Gastrocnemius medialis (tissue), 4 donors: ENCODE measurements around the gene SFXN5. TPM values are rescaled to one million over a fixed set of nuclear protein-coding genes. Genes with fewer than 3 reads are reported as not detected.
"Not testable (repeated sequence)": the region's sequence is repeated elsewhere in the genome, so short reads cannot be mapped to it uniquely, and the experiment has no call there.

ENCODE experiments used
- ATAC-seq, 2 donors: fragments of 150-250 bp; one replicate each; pipeline ENCODE4 v1.9.1; 2016
- DNase-seq, 2 donors: peaks; one replicate each; pipeline ENCODE4 v3.0.0-alpha.2; 2019
- H3K27ac ChIP-seq, 4 donors: fragments of 200-600 bp; sonication (generic); 1 replicate in 1 of 4; 2 replicates in 3 of 4; pipeline ENCODE4 v1.5.1; 2016 to 2018; ENCODE audit warnings: mild to moderate bottlenecking in 2 of 4, moderate library complexity in 1 of 4
- H3K27me3 ChIP-seq, 3 donors: fragments of 200-600 bp; sonication (generic) in 2 of 3; 1 replicate in 1 of 3; 2 replicates in 2 of 3; pipeline versions ENCODE4 v1.5.1 to v1.6.0; 2016 to 2019; ENCODE audit warnings: mild to moderate bottlenecking in 1 of 3, moderate library complexity in 1 of 3
- H3K36me3 ChIP-seq, 2 donors: fragments of 200-600 bp; sonication (generic) in 1 of 2; one replicate each; pipeline ENCODE4 v1.5.1; 2017 to 2018
- H3K4me1 ChIP-seq, 2 donors: fragments of 200-600 bp; sonication (generic) in 1 of 2; one replicate each; pipeline ENCODE4 v1.5.1; 2016 to 2017; ENCODE audit warnings: mild to moderate bottlenecking in 2 of 2
- H3K4me3 ChIP-seq, 4 donors: fragments of 200-600 bp; sonication (generic) in 3 of 4; 1 replicate in 1 of 4; 2 replicates in 3 of 4; pipeline ENCODE4 v1.5.1; 2016 to 2019; ENCODE audit warnings: mild to moderate bottlenecking in 2 of 4
- H3K9me3 ChIP-seq, 3 donors: fragments of 200-600 bp; sonication (generic) in 2 of 3; 1 replicate in 1 of 3; 2 replicates in 2 of 3; pipeline ENCODE4 v1.5.1; 2016 to 2019
- POLR2A ChIP-seq, 2 donors: fragments of 450-650 bp; IDR thresholded peaks; one replicate each; pipeline ENCODE4 v1.6.1; 2017; ENCODE audit warnings: antibody characterized with exemption in 2 of 2, mild to moderate bottlenecking in 2 of 2, moderate library complexity in 2 of 2
- in situ Hi-C, 4 donors: fragments of 200-750 bp; cut with MboI; loops; one replicate each; pipeline versions ENCODE4 v1.15.0 to v1.8.0; 2017; ENCODE audit warnings: low sequenced_read_pairs in 4 of 4
- intact Hi-C: fragments of 100-400 bp; cut with DNase I; formaldehyde crosslinking; loops from one replicate; pipeline ENCODE4 v1.15.1; 2023; ENCODE audit warnings: low total_unique reads
- total RNA-seq, 4 donors: library from RNA; depleted of rRNA; stranded (reverse); fragments of >200 nt; gene quantifications; one replicate each; pipeline versions ENCODE4 v1.1.0 to v1.2.3, GENCODE V29; 2016
- TF ChIP-seq, protein P1 (sequence below), 5 experiments: fragments of 450-650 bp in 3 of 5; fragments of 200-600 bp in 2 of 5; sonication (generic) in 2 of 5; IDR thresholded peaks in 4 of 5; conservative IDR thresholded peaks in 1 of 5; 1 replicate in 4 of 5; 2 replicates in 1 of 5; pipeline ENCODE4 v1.5.1; 2016 to 2019; ENCODE audit warnings: antibody characterized with exemption in 5 of 5, mild to moderate bottlenecking in 3 of 5, moderate library complexity in 3 of 5

Gene SFXN5
- total RNA-seq, 4 donors from 2014 or later, result 6.8 to 22.7 (median 9.1) TPM

DNA sequence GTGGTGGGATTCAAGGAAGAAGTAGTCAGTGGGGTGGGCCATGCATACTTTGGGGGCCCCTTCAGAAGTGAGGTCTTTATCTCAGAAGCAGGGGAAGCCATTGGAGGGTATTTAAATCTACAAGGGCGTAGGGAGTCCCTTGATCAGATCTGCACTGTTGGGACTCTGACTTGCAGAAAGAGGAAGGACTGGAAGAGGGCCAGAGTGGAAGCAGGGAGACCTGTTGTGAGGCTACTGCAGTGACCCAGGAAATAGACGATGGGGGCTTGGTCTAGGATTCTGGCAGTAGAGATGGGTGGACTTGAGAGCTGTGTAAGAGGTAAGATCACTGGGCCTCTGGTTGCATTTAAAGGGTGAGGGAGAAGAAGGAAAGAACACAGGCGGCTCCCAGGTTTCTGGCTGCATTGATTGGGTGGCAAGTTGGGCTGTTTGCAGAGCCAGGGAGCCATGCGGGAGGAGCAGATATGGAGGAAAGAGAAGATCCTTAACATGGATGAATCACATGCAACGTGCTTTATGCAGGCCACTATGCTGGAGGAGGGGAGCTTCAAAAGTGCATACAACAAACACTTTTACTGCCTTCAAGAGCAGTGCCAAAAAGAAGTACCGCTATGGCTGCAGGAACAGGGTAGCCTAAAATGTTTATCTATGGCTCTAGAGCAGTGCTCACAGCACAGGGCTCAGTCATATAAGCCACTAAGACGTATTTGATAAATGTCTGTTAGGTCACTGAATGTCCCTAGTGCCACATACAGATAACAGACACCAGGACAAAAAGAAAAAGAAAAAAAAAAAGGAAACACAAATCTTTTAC lies 2.3 kb downstream of the SFXN5 start:
- H3K36me3 ChIP-seq, result no peaks in the 10 kb centered on the region
- H3K27me3 ChIP-seq, result no peaks in the 10 kb centered on the region
- peak overlapping the region; percentile 83 to 93 (median 92) for H3K4me3 ChIP-seq
- peaks cover 18 to 42% of the 10 kb centered on the region in 2 donors for H3K4me1 ChIP-seq
- ATAC-seq (no peak), DNase-seq (no peak)
- intact Hi-C loops (no loop called here), in situ Hi-C loops (no loop called here)
- H3K9me3 ChIP-seq, result no peaks in the 10 kb centered on the region
- H3K27ac ChIP-seq, result peak overlapping the region; percentile 87 to 97 (median 92)
- TF ChIP-seq, protein P1, sequence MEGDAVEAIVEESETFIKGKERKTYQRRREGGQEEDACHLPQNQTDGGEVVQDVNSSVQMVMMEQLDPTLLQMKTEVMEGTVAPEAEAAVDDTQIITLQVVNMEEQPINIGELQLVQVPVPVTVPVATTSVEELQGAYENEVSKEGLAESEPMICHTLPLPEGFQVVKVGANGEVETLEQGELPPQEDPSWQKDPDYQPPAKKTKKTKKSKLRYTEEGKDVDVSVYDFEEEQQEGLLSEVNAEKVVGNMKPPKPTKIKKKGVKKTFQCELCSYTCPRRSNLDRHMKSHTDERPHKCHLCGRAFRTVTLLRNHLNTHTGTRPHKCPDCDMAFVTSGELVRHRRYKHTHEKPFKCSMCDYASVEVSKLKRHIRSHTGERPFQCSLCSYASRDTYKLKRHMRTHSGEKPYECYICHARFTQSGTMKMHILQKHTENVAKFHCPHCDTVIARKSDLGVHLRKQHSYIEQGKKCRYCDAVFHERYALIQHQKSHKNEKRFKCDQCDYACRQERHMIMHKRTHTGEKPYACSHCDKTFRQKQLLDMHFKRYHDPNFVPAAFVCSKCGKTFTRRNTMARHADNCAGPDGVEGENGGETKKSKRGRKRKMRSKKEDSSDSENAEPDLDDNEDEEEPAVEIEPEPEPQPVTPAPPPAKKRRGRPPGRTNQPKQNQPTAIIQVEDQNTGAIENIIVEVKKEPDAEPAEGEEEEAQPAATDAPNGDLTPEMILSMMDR (IDR thresholded peaks at IDR 0.05 in 4 of 5, conservative IDR thresholded peaks at IDR 0.05 in 1 of 5), result no peak
- no peak for TF ChIP-seq POLR2A (IDR thresholded peaks at IDR 0.05)

DNA sequence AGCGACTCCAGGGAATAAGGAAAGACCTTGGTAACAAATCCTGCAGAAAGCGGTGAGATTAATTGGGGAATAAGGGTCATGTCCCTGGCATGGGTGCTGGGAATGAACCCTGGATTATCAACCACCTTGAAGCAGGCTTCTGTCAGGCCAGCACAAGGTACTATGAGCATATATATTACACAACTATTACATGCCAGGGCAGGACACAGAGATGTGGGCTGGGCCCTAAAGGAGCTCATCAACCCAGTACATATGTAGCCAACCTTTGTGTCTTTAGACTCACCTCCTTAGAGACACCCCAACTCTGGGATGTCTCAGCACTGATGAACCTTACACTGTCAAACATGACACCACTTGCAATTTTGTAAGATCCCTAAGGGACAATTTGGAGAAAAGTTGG lies 3.4 kb downstream of the SFXN5 start:
- no peak for DNase-seq
- H3K4me1 ChIP-seq, result peaks cover 29 to 53% of the 10 kb centered on the region in 2 donors
- H3K9me3 ChIP-seq, result no peaks in the 10 kb centered on the region
- in situ Hi-C loops, result no loop called here
- no peak for TF ChIP-seq POLR2A (IDR thresholded peaks at IDR 0.05)
- TF ChIP-seq, protein P1 (IDR thresholded peaks at IDR 0.05 in 4 of 5, conservative IDR thresholded peaks at IDR 0.05 in 1 of 5), result no peak
- intact Hi-C loops, result no loop called here
- no peak for ATAC-seq
- H3K4me3 ChIP-seq, result no peak overlapping the region
- no peaks in the 10 kb centered on the region for H3K27me3 ChIP-seq
- H3K36me3 ChIP-seq, result no peaks in the 10 kb centered on the region
- no peak overlapping the region for H3K27ac ChIP-seq

DNA sequence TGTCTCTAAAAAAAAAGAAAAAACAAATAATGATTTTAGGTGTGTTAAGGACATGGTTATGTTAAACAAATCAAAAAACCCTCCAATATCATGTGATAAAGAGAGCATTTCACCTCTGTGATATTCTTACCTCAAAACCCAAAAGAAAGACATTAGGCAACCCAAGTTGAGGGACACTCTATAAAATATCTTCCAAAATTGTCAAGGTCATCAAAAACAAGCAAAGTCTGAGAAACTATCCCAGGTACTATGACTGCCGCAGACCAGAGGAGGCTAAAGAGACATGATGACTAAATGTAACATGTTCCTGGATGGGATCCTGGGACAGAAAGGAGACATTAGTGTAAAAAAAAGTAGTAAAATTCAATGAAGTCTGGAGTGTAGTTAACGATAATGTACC lies 4.5 kb downstream of the SFXN5 start:
- H3K27ac ChIP-seq, result no peak overlapping the region
- no peak overlapping the region for H3K4me3 ChIP-seq
- no peaks in the 10 kb centered on the region for H3K36me3 ChIP-seq
- ATAC-seq, result no peak
- no peaks in the 10 kb centered on the region for H3K27me3 ChIP-seq
- no peak for DNase-seq
- peaks cover 30 to 50% of the 10 kb centered on the region in 2 donors for H3K4me1 ChIP-seq
- intact Hi-C loops, result no loop called here
- in situ Hi-C loops, result no loop called here
- H3K9me3 ChIP-seq, result no peaks in the 10 kb centered on the region
- no peak for TF ChIP-seq POLR2A (IDR thresholded peaks at IDR 0.05)
- TF ChIP-seq, protein P1 (IDR thresholded peaks at IDR 0.05 in 4 of 5, conservative IDR thresholded peaks at IDR 0.05 in 1 of 5), result no peak

DNA sequence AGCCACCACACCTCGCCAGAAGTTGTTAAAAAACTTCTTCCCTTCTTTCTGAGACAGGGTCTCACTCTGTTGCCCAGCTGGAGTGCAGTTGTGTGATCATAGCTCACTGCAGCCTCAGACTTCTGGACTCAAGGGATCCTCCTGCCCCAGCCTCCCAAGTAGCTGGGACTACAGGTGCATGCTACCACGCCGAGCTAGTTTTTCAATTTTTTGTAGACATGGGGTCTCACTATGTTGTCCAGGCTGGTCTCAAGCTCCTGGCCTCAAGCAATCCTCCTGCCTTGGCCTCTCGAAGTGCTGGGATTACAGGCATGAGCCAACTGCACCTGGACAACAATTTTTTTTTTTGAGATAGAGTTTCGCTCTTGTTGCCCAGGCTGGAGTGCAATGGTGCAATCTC lies 6.4 kb downstream of the SFXN5 start:
- peak overlapping the region in 3 of 4 donors; percentile 64 to 83 (median 81) for H3K27ac ChIP-seq

DNA sequence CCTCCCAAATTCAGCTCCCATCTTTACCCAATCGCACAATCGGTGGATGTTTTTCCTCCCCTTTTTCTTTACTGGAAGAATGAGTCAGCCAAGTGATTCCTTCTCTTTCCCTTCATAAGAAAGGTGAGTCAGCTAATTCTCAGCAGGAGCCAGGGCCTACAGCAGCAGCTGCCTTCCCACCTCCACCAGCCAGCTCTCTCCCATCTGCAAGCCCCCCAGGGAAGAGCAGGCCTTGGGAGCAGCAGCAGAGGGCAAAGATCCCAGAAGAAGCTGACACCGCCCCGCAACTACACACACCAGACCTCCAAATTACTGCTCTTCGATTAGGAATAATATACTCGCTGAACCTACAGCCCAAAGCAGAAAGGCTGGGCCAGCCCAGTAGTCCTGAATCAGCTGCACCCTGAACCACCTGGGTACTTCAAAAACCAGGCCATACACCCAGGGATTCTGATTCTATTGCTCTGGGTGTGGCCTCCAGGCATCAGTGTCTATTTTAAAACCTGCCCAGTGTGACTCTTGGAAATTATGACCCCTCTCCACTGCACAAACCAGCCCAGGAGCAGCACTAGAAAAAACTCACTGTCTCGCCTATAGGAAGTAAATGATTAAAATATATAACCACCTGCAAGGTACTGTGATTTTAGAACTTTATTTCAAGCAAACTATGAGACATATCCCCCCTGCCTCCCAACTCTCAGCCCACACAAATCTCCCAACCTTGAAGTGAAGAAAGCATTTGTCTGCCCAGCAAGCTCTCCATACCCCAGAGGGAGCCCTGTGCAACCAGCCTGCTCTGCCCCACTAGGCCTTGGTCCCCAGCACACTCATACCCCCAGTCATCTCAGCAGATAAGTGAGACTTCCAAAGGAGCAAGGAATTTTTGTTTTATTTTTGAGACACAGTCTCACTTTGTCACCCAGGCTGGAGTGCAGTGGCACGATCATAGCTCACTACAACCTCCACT lies 7.3 kb downstream of the SFXN5 start:
- ATAC-seq, result peak; percentile 56 to 78
- H3K36me3 ChIP-seq, result no peaks in the 10 kb centered on the region
- DNase-seq, result no peak
- peaks cover 30 to 42% of the 10 kb centered on the region in 2 donors for H3K4me1 ChIP-seq
- intact Hi-C loops (no loop called here), in situ Hi-C loops (no loop called here)
- no peaks in the 10 kb centered on the region for H3K27me3 ChIP-seq
- H3K9me3 ChIP-seq, result no peaks in the 10 kb centered on the region
- no peak overlapping the region for H3K4me3 ChIP-seq
- peak overlapping the region; percentile 64 to 83 (median 80) for H3K27ac ChIP-seq
- no peak for TF ChIP-seq POLR2A (IDR thresholded peaks at IDR 0.05)
- TF ChIP-seq, protein P1 (IDR thresholded peaks at IDR 0.05 in 4 of 5, conservative IDR thresholded peaks at IDR 0.05 in 1 of 5), result no peak

More for the DNA sequence above, 6.4 kb downstream of the SFXN5 start:
- ATAC-seq, H3K36me3 ChIP-seq, H3K9me3 ChIP-seq, DNase-seq, intact Hi-C loops, in situ Hi-C loops, H3K27me3 ChIP-seq, H3K4me3 ChIP-seq: not testable (repeated sequence)
- peaks cover 30 to 50% of the 10 kb centered on the region in 2 donors for H3K4me1 ChIP-seq
